NB4 (cell line): ENCODE measurements around the gene ZNF594.
"Not testable (repeated sequence)": the region's sequence is repeated elsewhere in the genome, so short reads cannot be mapped to it uniquely, and the experiment has no call there.

Experiments used
- MAX ChIP-seq: IDR thresholded peaks from 2 replicates; pipeline ENCODE4 v1.6.1; 2011; ENCODE audit warnings: low read depth, low read length
- POLR2A ChIP-seq: IDR thresholded peaks from 2 replicates; pipeline ENCODE4 v1.6.1; 2011; ENCODE audit warnings: mild to moderate bottlenecking; ENCODE audit not compliant: insufficient read length; ENCODE audit errors: extremely low read depth
- TF ChIP-seq, protein P1 (sequence below): IDR thresholded peaks from one replicate; pipeline ENCODE4 v1.5.1; 2012; ENCODE audit warnings: low read depth, low read length

DNA sequence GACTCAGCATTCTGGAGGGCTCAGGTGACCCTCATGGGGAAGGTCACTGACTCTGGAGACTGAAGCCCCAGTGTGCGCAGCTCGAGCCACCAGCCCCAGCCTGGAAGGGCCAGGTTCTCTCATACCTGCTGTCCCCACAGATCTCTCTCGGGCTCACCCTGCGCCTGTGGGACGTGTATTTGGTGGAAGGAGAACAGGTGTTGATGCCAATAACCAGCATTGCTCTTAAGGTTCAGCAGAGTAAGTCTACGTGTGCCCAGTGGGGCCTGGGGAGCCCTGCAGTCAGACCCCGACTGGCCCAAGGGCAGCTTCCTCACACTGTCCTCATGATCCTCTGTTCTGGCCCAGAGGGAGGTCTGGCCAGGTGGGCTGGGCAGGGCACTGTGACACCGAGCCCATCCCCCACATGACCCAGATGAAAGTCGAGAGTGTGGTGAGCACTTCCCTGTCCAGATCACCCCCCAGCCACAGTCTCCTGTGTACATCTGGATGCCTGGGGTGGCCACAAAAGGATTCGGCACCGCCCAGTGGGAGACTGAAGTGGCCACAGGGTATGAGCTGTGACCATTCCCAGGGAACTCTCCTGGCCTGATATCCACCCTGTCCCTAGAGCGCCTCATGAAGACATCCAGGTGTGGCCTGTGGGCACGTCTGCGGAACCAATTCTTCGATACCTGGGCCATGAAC is 54.0 kb downstream of the ZNF594 start:
- TF ChIP-seq, protein P1, sequence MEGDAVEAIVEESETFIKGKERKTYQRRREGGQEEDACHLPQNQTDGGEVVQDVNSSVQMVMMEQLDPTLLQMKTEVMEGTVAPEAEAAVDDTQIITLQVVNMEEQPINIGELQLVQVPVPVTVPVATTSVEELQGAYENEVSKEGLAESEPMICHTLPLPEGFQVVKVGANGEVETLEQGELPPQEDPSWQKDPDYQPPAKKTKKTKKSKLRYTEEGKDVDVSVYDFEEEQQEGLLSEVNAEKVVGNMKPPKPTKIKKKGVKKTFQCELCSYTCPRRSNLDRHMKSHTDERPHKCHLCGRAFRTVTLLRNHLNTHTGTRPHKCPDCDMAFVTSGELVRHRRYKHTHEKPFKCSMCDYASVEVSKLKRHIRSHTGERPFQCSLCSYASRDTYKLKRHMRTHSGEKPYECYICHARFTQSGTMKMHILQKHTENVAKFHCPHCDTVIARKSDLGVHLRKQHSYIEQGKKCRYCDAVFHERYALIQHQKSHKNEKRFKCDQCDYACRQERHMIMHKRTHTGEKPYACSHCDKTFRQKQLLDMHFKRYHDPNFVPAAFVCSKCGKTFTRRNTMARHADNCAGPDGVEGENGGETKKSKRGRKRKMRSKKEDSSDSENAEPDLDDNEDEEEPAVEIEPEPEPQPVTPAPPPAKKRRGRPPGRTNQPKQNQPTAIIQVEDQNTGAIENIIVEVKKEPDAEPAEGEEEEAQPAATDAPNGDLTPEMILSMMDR = not testable (repeated sequence)
- not testable (repeated sequence) for TF ChIP-seq POLR2A, MAX
